Measurements from ENCODE around the gene PCSK4.
"Not testable (repeated sequence)": the region's sequence is repeated elsewhere in the genome, so short reads cannot be mapped to it uniquely, and the experiment has no call there.

PCSK4 gene

GRCh38 chr19:1490311-1491113 is at the start of gene PCSK4:
Gene PCSK4 (minus strand): TSS chr19:1490350. CDS start chr19:1490346, 4 bp downstream.
- H3K4me3 ChIP-seq (ENCODE audit: low read depth, low read length) = peak within 1 kb of the TSS; percentile 63
- no peak for TF ChIP-seq CTCF (IDR thresholded peaks at IDR 0.05; ENCODE audit: low read depth, low read length)

DNA sequence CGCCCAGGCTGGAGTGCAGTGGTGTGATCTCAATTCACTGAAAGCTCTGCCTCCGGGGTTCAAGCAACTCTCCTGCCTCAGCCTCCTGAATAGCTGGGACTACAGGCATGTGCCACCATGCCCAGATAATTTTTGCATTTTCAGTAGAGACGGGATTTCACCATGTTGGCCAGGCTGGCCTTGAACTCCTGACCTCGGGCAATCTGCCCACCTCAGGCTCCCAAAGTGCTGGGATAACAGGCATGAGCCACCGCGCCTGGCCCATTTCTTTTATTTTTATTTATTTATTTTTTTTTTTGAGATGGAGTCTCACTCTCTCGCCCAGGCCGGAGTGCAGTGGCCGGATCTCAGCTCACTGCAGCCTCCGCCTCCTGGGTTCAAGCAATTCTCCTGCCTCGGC is 49.6 kb upstream of the PCSK4 start:
- not testable (repeated sequence) for H3K4me3 ChIP-seq (ENCODE audit: low read depth, low read length)

DNA sequence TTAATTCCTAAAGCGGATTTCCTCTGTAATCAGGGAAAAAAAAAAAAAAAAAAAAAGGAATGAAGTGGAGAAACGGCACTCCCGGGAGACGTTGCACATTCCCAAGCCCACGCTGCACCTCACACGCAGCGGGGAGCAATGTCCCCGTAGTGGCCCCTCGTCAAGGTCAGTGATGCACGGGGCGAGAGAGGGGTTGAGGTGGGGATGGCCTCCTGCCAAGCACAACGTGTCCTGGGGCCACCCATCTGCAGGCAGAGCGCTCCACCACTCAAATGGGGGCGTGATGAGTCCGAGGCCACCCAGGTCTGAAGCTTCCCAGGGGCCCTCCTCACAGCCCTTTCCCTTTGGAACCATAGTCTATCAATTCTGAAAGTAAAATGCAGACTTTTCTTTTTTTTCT is 48.8 kb upstream of the PCSK4 start:
- no peak for TF ChIP-seq CTCF (IDR thresholded peaks at IDR 0.05; ENCODE audit: low read depth, low read length)
- no peak overlapping the region for H3K4me3 ChIP-seq (ENCODE audit: low read depth, low read length)

GRCh38 chr19:1535699-1536098 is 45.5 kb upstream of the PCSK4 start:
- H3K4me3 ChIP-seq (ENCODE audit: low read depth, low read length) = not testable (repeated sequence)

GRCh38 chr19:1534972-1535371 is 44.8 kb upstream of the PCSK4 start:
- H3K4me3 ChIP-seq (ENCODE audit: low read depth, low read length) = no peak overlapping the region
- no peak for TF ChIP-seq CTCF (IDR thresholded peaks at IDR 0.05; ENCODE audit: low read depth, low read length)

DNA sequence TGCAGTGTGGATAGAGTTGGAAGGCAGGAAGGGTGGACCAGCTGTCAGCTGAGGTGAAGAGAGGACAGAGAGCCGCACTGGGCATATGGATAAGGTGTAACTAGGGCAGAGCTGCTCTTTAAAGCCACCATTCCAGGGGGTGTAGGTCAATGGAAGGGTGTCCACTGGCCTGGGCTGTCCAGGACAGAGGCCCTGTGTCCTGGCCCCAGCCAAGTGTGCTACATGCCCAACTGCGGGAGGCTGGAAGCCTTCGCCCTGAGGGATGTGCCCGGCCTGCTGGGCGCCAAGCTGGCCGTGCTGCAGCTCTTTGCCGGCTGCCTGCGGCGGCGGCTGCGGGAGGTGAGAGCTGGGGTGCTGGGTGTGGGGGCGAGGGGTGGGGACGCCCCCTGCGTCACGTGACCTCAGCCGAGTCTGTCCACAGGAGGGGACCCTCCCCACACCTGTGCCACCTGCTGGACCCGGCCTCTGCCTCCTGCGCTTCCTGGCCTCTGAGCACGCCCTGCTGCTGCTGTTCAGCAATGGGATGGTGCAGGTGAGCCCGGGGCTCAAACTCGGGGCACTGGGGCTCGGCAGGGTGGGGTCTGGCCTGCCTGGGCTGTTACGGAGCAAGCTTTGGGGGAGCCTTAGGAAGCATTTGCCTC is 43.5 kb upstream of the PCSK4 start:
- H3K4me3 ChIP-seq (ENCODE audit: low read depth, low read length) = no peak overlapping the region
- TF ChIP-seq CTCF (IDR thresholded peaks at IDR 0.05; ENCODE audit: low read depth, low read length) = no peak

- no peak overlapping the region for H3K4me3 ChIP-seq (ENCODE audit: low read depth, low read length)
- TF ChIP-seq CTCF (IDR thresholded peaks at IDR 0.05; ENCODE audit: low read depth, low read length) = no peak
Measured at GRCh38 chr19:1532003-1532402, 41.9 kb upstream of the PCSK4 start.

GRCh38 chr19:1531587-1531986 is 41.4 kb upstream of the PCSK4 start:
- no peak overlapping the region for H3K4me3 ChIP-seq (ENCODE audit: low read depth, low read length)
- no peak for TF ChIP-seq CTCF (IDR thresholded peaks at IDR 0.05; ENCODE audit: low read depth, low read length)

- not testable (repeated sequence) for H3K4me3 ChIP-seq (ENCODE audit: low read depth, low read length)
Measured at GRCh38 chr19:1530856-1531255, 40.7 kb upstream of the PCSK4 start.

Data from WI38 (cell line).